HG02970 (cell line): ENCODE measurements around the gene ZNF581.

Experiments used
- ATAC-seq: cut with Tn5 transposase; IDR thresholded peaks from one replicate; pipeline ENCODE4 v1.9.1; 2021; ENCODE audit warnings: mild to moderate bottlenecking, moderate library complexity, moderate number of reproducible peaks; ENCODE audit not compliant: unreplicated experiment, low FRiP score

ZNF581 gene

GRCh38 chr19:55676889-55677505, 33.5 kb downstream of the ZNF581 start:
- ATAC-seq = no peak

GRCh38 chr19:55677572-55678028, 34.2 kb downstream of the ZNF581 start:
- no peak for ATAC-seq

- peak; percentile 50 for ATAC-seq
Observed at GRCh38 chr19:55678121-55678671, 34.7 kb downstream of the ZNF581 start.

DNA sequence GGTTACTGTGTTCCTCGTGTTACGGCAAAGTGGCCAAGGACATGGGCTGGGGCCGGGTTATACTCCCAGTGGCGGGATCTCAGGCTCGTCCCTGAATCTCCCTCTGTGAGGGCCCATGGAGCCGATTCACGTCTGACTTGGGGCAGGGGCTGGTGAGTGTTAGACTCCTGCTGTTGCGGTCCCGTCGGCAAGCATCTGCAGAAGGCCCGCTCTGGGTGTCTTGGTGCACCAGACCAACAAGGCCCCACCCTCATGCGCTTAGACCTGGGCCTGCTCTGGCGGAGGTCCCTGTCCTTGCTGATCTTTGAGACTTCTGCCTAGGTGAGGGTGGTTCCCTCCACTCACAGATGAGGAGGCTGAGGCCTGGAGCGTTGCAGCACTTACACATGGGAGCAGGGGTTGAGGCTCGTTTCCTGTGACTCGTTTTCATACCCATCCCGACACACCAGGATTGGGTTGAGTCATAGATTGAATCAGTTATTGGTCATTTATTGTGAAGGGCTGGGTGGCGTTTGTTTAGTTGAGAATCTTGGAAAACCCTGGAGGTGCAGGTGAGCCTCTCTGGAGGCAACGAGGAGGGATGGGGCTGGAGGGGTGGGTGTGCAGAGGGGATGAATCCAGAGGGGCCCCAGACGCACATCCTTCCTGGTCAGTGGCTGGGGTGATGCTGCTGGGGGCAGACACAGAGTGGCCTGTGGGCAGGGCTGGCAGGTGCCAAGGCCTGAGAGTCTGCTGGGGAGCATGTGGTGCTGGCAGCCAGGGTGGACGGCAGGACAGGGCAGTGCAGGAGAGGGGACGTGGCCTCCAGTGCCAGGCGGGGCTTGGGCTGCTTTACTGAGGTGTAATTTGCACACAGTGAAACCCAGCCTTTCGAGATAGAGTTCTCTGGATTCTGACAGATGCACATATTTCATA, 36.2 kb downstream of the ZNF581 start:
- no peak for ATAC-seq

- no peak for ATAC-seq
Observed at GRCh38 chr19:55680339-55681130, 37.1 kb downstream of the ZNF581 start.

- ATAC-seq = no peak
Observed at GRCh38 chr19:55681131-55682092, 38.0 kb downstream of the ZNF581 start.

GRCh38 chr19:55683449-55684261, 40.2 kb downstream of the ZNF581 start:
- no peak for ATAC-seq

GRCh38 chr19:55684946-55685681, 41.7 kb downstream of the ZNF581 start:
- ATAC-seq = no peak

DNA sequence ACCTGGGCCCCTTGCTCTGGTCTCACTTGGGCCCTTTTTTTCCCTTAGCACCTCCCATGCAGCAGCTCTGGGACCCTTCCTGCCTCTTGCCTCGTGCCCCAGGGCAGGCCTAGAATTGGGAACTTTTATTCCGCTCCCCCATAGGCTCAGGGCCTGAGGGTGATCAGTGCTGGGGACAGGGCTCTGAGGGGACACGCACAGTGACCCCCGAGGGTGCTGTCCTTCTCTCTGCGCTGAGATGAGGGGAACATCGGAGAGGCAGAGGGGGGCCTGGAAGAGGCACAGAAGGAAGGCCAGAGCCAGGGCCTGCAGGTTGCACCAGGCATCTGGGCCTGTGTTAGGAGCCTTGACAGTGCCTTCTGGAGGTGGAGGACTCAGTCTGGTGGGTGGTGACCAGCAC, 42.3 kb downstream of the ZNF581 start:
- no peak for ATAC-seq

GRCh38 chr19:55686311-55687050, 43.0 kb downstream of the ZNF581 start:
- no peak for ATAC-seq

- no peak for ATAC-seq
Observed at GRCh38 chr19:55687281-55688201, 44.1 kb downstream of the ZNF581 start.

DNA sequence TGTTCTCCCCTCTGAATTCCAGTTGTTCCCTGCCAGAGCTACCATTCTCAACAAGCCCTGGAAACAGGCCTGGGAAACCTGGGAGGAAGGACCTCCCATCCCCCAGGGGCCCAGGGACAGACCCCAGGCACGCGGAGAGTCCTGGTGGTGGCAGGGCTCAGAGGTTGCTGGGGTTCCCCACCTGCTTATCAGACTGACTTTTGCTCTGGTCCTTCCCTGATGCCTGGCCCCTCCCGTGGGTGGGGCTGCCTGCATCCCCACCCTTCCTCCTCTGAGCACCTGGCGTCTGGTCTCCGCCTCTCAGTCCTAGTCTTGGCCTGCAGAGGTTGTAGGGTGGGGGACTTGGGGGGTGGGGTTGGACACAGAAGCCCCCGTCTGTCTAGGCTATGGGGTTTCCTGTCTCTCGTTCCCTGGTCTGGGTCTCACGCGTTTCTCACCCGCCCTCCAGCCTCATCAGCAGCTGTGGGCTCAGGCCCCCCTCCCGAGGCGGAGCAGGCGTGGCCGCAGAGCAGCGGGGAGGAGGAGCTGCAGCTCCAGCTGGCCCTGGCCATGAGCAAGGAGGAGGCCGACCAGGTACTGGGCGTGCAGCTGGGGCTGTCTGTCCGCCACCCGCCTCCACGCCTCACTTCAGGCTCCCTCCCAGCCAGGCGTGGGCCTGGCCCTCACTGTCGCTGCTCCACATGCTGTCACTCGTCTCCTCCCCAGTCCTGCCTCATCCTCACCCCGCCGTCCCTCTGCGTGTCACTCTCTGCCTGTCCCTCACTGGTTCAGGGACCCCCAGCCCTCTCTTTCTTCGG, 45.2 kb downstream of the ZNF581 start:
- ATAC-seq = no peak

DNA sequence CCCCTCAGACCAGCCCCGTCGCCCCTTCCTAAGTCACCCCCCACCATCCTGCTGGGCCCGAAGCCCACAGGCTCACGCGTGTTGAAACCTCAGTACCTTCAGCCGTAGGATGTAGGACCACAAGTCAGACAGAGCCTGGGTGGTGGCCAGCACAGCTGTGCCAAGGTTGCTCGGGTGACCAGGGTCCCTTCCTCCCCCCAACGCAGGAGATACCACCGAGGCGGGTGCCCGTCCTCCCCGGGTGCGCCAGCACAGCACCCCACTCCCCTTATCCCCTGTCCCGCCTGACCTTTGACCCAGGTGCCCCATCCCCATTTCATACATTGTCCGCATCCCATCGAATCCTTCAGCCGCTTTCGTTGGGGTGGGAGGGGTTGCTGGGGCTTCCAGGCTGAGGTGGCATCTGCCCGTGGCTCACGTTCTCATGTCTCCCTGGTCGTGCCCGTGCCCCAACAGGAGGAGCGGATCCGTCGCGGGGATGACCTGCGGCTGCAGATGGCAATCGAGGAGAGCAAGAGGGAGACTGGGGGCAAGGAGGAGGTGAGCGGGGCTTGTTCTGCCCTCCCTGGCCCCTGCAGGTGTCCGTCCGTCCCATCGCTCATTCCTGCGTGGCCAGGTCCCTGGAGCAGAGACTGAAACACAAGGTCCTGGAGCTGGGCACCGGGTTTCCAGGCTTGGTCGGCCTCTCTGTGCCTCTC, 46.1 kb downstream of the ZNF581 start:
- ATAC-seq = no peak

GRCh38 chr19:55690109-55690768, 46.8 kb downstream of the ZNF581 start:
- no peak for ATAC-seq
